ENCODE results near the gene AFF3.

GRCh38 chr2:99852956-99853355, 289.4 kb downstream of the AFF3 start:
- TF ChIP-seq, protein P1, sequence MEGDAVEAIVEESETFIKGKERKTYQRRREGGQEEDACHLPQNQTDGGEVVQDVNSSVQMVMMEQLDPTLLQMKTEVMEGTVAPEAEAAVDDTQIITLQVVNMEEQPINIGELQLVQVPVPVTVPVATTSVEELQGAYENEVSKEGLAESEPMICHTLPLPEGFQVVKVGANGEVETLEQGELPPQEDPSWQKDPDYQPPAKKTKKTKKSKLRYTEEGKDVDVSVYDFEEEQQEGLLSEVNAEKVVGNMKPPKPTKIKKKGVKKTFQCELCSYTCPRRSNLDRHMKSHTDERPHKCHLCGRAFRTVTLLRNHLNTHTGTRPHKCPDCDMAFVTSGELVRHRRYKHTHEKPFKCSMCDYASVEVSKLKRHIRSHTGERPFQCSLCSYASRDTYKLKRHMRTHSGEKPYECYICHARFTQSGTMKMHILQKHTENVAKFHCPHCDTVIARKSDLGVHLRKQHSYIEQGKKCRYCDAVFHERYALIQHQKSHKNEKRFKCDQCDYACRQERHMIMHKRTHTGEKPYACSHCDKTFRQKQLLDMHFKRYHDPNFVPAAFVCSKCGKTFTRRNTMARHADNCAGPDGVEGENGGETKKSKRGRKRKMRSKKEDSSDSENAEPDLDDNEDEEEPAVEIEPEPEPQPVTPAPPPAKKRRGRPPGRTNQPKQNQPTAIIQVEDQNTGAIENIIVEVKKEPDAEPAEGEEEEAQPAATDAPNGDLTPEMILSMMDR (conservative IDR thresholded peaks at IDR 0.05) = no peak
- TF ChIP-seq EZH2 (IDR thresholded peaks at IDR 0.05; ENCODE audit: low read depth) = no peak

All from PC-9 (cell line).